Astrocyte (in vitro differentiated cells and primary cell): ENCODE measurements around the gene MIA.

Experiments
- CTCF ChIP-seq: IDR thresholded peaks from 2 replicates; pipeline ENCODE4 v1.5.1; 2011; ENCODE audit warnings: low read depth, mild to moderate bottlenecking, inconsistent platforms, low read length, moderate library complexity; ENCODE audit not compliant: insufficient read depth
- EZH2 ChIP-seq: IDR thresholded peaks from 2 replicates; pipeline ENCODE4 v1.6.1; 2012; ENCODE audit warnings: mild to moderate bottlenecking, low read length, inconsistent platforms; ENCODE audit not compliant: insufficient read depth

GRCh38 chr19:40803857-40804782 is 28.8 kb downstream of the MIA start:
- TF ChIP-seq EZH2 (no peak), CTCF (no peak)
